ENCODE measurements around the gene RGS1.

Gene RGS1

DNA sequence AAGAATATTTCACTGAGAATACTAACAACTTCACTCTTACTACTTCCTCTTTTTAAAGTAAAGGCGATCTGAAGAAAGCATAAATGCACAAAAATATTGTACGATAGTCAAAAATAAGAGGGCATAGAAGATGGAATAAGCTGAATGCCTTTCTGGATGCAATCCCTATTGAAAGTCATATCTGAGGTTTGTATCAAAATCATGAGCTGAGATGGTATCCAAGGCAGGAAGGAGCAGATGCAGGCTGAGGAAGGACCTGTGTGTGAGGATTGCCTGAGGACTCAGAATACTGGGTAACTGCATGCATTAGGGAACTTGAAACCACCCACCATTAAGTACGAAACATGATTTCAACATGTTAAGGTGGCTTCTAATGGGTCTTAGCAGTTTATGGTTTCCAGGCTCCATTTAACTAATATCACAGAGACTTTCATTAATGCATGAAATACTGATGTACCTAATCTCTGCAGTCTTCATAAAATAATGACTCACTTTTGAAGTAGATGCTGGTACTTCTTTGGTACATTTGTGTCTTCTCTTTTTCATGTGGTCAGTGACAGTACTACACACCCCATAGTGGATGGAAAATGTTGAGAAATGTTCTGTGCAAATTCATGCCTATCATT is 29.6 kb upstream of the RGS1 start:
- Histone ChIP-seq H3K4me2 (peak overlapping the region; percentile 86), H3K9ac (no peak overlapping the region), H2AFZ (ENCODE audit: low read depth) (no peak overlapping the region), H3K36me3 (ENCODE audit: insufficient read depth) (no peaks in the 10 kb centered on the region), H3K27ac (peak overlapping the region; percentile 89), H3K79me2 (ENCODE audit: insufficient read depth, low read depth) (no peaks in the 10 kb centered on the region), H4K20me1 (ENCODE audit: insufficient read depth) (no peaks in the 10 kb centered on the region), H3K27me3 (ENCODE audit: insufficient read depth, low read depth) (no peaks in the 10 kb centered on the region), H3K4me1 (ENCODE audit: low read depth, poor library complexity, severe bottlenecking) (peaks cover 100% of the 10 kb centered on the region), H3K4me3 (IDR thresholded peaks at IDR 0.05; ENCODE audit: insufficient read depth, low read depth, low read length) (no peak overlapping the region)
- TF ChIP-seq, protein P1, sequence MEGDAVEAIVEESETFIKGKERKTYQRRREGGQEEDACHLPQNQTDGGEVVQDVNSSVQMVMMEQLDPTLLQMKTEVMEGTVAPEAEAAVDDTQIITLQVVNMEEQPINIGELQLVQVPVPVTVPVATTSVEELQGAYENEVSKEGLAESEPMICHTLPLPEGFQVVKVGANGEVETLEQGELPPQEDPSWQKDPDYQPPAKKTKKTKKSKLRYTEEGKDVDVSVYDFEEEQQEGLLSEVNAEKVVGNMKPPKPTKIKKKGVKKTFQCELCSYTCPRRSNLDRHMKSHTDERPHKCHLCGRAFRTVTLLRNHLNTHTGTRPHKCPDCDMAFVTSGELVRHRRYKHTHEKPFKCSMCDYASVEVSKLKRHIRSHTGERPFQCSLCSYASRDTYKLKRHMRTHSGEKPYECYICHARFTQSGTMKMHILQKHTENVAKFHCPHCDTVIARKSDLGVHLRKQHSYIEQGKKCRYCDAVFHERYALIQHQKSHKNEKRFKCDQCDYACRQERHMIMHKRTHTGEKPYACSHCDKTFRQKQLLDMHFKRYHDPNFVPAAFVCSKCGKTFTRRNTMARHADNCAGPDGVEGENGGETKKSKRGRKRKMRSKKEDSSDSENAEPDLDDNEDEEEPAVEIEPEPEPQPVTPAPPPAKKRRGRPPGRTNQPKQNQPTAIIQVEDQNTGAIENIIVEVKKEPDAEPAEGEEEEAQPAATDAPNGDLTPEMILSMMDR (conservative IDR thresholded peaks at IDR 0.05; ENCODE audit: low read depth, low read length): no peak; the same call in 1 of the 2 replicates

DNA sequence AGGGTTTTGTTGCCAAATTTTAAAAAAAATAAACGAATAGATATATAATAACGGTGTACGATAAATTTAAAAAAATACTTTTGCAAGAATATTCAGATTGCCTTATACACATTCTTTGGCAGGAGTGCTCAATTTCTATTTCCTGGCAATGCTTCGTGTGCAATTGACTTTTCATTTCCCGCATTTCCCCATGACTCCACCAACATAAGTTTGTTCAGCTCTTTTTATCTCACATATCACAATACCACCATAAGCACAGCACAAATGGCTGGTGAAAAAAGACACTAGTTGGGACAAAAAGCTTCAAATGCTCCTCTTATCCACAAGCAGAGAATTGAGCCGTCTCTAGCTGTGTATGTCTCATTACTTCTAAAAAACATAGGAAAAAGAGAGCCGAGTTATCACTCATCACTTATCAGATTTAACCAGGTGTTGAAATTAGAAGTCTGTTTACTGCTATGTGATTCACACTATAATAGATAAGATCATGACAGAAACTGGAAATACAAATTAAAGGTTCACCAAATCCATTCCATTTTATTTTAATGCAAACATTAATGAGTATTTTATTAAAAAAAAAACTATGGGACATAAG is 28.9 kb upstream of the RGS1 start:
- H3K9ac ChIP-seq: no peak overlapping the region
- peak overlapping the region; percentile 86 for H3K4me2 ChIP-seq
- TF ChIP-seq, protein P1 (conservative IDR thresholded peaks at IDR 0.05; ENCODE audit: low read depth, low read length): no peak
- no peaks in the 10 kb centered on the region for H4K20me1 ChIP-seq (ENCODE audit: insufficient read depth)
- no peaks in the 10 kb centered on the region for H3K79me2 ChIP-seq (ENCODE audit: insufficient read depth, low read depth)
- no peaks in the 10 kb centered on the region for H3K36me3 ChIP-seq (ENCODE audit: insufficient read depth)
- peak overlapping the region; percentile 89 for H3K27ac ChIP-seq
- H3K4me1 ChIP-seq (ENCODE audit: low read depth, poor library complexity, severe bottlenecking): peaks cover 100% of the 10 kb centered on the region
- H2AFZ ChIP-seq (ENCODE audit: low read depth): no peak overlapping the region
- H3K4me3 ChIP-seq (IDR thresholded peaks at IDR 0.05; ENCODE audit: insufficient read depth, low read depth, low read length): no peak overlapping the region
- no peaks in the 10 kb centered on the region for H3K27me3 ChIP-seq (ENCODE audit: insufficient read depth, low read depth)

DNA sequence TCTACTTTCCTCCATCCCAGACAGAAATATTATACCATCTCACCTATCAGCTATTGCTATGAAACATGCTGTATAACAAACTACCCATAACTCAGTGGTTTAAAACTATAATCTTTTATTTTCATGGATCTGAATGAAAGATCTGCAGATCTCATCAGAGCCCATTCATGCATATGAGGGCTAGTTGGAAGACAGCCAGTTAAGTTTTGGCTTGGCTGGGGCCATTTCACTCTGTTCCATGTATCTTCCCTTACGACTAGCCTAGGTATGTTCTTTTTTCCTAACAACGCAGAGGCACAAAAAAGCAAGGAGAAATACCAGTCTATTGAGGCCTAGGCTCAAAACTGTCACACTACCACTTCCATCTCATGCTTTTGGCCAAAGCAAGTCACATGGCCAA is 28.1 kb upstream of the RGS1 start:
- Histone ChIP-seq H3K27ac (no peak overlapping the region), H3K4me1 (ENCODE audit: low read depth, poor library complexity, severe bottlenecking) (peaks cover 100% of the 10 kb centered on the region), H3K27me3 (ENCODE audit: insufficient read depth, low read depth) (no peaks in the 10 kb centered on the region), H4K20me1 (ENCODE audit: insufficient read depth) (no peaks in the 10 kb centered on the region), H3K4me2 (no peak overlapping the region), H3K9ac (no peak overlapping the region), H3K36me3 (ENCODE audit: insufficient read depth) (no peaks in the 10 kb centered on the region), H3K79me2 (ENCODE audit: insufficient read depth, low read depth) (no peaks in the 10 kb centered on the region), H2AFZ (ENCODE audit: low read depth) (no peak overlapping the region), H3K4me3 (IDR thresholded peaks at IDR 0.05; ENCODE audit: insufficient read depth, low read depth, low read length) (no peak overlapping the region)
- TF ChIP-seq, protein P1 (conservative IDR thresholded peaks at IDR 0.05; ENCODE audit: low read depth, low read length): no peak

DNA sequence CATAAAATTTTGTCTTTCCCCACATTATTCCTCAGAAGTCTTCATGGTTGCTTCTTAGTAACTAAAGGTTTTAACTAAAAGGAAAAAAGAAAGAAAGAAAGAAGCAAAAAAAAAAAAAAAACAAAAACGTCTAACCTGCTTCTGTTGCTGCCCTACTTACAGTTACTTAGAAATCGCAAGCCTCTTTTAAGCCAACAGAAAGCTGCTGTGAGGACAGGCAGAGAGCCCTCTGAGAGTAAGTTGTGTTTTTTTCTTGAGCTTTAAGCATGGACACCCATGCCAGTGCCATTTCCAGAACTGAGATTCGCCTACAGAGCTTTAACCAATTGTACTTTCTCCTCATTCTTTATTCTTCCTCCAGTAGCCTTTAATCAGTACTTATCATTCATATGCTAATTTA is 25.6 kb upstream of the RGS1 start:
- H3K27me3 ChIP-seq (ENCODE audit: insufficient read depth, low read depth): no peaks in the 10 kb centered on the region
- H3K27ac ChIP-seq: peak overlapping the region; percentile 70
- H3K4me3 ChIP-seq (IDR thresholded peaks at IDR 0.05; ENCODE audit: insufficient read depth, low read depth, low read length): no peak overlapping the region
- no peaks in the 10 kb centered on the region for H3K79me2 ChIP-seq (ENCODE audit: insufficient read depth, low read depth)
- H3K4me2 ChIP-seq: peak overlapping the region; percentile 73
- no peaks in the 10 kb centered on the region for H3K36me3 ChIP-seq (ENCODE audit: insufficient read depth)
- H2AFZ ChIP-seq (ENCODE audit: low read depth): no peak overlapping the region
- H3K4me1 ChIP-seq (ENCODE audit: low read depth, poor library complexity, severe bottlenecking): peaks cover 88% of the 10 kb centered on the region
- TF ChIP-seq, protein P1 (conservative IDR thresholded peaks at IDR 0.05; ENCODE audit: low read depth, low read length): no peak
- no peak overlapping the region for H3K9ac ChIP-seq
- H4K20me1 ChIP-seq (ENCODE audit: insufficient read depth): no peaks in the 10 kb centered on the region
